Measurements from ENCODE around the gene CNTRL.
"Not testable (repeated sequence)": the region's sequence is repeated elsewhere in the genome, so short reads cannot be mapped to it uniquely, and the experiment has no call there.

CNTRL gene

GRCh38 chr9:121069396-121069795 is 5.4 kb upstream of the CNTRL start:
- no peak for DNase-seq (ENCODE audit: low spot score)
- FAIRE-seq = no peak

DNA sequence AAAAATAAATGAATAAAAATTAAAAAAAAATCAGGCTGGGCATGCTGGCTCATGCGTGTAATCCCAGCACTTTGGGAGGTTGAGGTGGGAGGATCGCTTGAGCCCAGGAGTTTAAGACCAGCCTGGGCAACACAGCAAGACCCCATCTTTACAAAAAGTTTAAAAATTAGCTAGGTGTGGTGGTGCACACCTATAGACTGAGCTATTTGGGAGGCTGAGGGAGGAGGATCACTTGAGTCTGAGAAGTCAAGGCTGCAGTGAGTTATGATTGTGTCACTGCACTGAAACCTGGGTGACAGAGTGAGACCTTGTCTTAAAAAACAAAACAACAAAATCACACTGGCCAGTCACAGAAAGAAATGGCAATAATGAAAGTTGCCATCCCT is 3.4 kb upstream of the CNTRL start:
- FAIRE-seq (no peak), DNase-seq (ENCODE audit: low spot score) (no peak)

DNA sequence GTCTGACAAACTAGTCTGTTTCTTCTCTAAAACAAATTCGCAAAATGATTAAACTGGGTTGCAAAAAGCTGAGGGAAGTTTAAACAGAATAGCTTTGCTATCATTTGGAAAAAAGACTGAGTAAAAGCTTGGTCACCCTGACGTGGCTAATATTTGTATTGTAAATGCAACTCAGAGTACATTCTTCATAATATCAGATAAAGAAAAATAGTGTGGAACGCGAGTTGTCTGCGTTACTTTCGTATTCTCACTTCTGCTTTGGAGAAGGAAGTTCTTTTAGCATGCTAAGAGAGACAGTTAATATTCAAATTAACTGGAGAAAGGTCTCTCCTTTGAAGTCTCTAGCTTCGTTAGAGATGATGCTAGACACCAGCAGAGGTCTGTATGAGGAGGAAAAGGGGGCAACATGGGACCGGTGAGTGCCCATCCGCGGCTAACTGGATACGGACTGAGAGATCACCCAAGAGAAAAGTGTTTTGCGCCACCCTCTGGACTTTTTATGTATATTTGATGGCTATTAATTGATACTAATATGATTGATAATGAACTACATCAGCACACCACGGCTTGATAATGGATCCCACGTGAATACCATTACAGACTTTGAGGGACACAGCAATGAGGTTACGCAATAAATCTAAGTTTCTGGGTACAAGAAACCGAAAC is 2.9 kb upstream of the CNTRL start:
- FAIRE-seq = no peak
- DNase-seq (ENCODE audit: low spot score) = no peak

GRCh38 chr9:121073038-121073437 is 1.7 kb upstream of the CNTRL start:
- DNase-seq (ENCODE audit: low spot score) (no peak), FAIRE-seq (no peak)

DNA sequence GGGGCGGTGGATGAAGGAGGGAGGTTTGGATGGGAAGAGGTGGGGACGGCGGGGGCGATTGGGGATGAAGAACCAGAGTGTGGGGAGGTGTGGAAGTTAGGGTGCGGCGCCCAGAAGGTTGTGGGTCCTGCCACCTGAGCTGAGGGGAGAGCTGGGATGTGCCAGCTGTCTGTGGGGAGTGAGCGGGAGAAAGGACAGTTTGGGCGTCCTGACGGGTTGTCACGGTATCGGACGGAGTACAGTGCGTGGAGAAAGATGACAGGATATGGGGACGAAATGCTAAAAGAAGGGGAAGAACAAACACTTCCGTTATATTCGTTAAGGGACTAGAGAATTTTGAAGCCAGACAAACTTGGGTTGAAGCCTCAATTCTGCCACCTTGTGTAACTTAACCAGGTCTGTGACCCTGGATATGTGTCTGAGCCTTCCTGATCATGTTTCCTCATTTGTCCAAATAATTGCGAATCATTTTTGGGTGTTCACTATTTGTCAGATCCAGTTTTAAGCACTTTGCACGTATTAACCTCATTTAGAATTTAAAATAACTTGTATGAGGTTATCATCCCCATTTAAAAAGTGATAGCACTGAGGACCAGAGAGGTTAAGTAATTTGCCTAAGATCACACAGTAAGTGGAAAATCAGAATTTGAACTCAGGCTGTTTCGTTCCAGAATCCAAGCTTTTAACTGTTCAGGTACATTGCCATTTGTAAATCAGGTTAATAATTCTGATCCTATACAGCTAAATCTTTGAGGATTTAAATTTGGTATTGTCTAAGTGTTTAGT is 689 bp downstream of the CNTRL start:
- FAIRE-seq (no peak), DNase-seq (ENCODE audit: low spot score) (peak; percentile 40)

DNA sequence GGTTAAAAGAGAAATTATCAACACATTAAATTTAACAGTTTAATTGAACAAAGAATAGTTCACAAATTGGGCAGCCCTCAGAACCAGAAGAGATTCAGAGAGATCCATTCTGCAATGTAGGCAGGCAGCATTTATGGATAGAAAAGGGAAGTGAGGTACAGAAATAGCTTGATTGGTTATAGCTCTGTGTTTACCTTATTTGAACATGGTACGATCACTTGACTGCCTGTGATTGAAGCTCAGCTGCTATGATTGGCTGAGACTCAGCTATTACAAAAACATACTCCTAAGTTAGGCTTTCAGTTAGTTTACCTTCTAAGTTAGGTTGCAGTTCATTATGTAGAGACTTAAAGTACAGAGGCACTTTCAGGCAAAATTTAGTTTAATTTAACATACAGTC is 7.3 kb downstream of the CNTRL start:
- DNase-seq (ENCODE audit: low spot score) = no peak
- no peak for FAIRE-seq

- no peak for FAIRE-seq
- DNase-seq (ENCODE audit: low spot score) = no peak
Measured at GRCh38 chr9:121085661-121086060, 10.9 kb downstream of the CNTRL start.

DNA sequence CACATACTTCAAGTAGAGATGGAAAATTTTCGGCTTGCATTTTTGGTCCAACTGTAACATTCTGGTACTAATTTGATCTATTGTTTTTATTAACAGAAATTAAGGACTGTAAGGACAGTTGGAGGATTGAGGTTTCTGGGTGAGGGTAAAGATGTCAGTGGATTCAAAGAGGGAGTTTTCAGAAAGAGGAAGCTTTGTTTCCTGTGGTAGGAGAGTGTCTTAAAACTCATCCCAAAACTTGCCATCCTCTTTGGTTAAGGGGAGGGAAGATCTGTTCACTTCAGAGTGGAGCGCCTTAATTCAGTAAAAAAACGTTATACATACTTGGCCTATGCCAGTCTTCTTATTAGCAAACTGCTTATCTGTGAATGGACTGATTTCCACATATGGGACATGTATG is 13.8 kb downstream of the CNTRL start:
- DNase-seq (ENCODE audit: low spot score) (peak; percentile 1), FAIRE-seq (no peak)

DNA sequence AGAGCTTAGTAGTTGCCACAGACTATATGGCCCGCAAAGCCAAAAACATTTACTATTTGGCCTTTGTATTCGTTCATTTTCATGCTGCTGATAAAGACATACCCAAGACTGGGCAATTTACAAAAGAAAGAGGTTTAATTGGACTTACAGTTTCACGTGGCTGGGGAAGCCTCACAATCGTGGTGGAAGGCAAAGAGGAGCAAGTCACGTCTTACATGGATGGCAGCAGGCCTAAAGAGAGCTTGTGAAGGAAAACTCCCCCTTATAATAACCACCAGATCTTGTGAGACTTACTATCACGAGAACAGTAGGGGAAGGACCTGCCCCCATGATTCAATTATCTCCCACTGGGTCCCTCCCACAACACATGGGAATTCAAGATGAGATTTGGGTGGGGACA is 16.0 kb downstream of the CNTRL start:
- not testable (repeated sequence) for DNase-seq (ENCODE audit: low spot score); FAIRE-seq

GRCh38 chr9:121095057-121095456 is 20.3 kb downstream of the CNTRL start:
- FAIRE-seq (no peak), DNase-seq (ENCODE audit: low spot score) (no peak)

- DNase-seq (ENCODE audit: low spot score) (no peak), FAIRE-seq (no peak)
Measured at GRCh38 chr9:121098567-121099198, 23.9 kb downstream of the CNTRL start.

GRCh38 chr9:121104054-121104453 is 29.3 kb downstream of the CNTRL start:
- FAIRE-seq; DNase-seq (ENCODE audit: low spot score): not testable (repeated sequence)

GRCh38 chr9:121105531-121105930 is 30.8 kb downstream of the CNTRL start:
- FAIRE-seq = no peak
- no peak for DNase-seq (ENCODE audit: low spot score)

GRCh38 chr9:121107029-121107428 is 32.3 kb downstream of the CNTRL start:
- DNase-seq (ENCODE audit: low spot score) = no peak
- no peak for FAIRE-seq

GRCh38 chr9:121107881-121108280 is 33.1 kb downstream of the CNTRL start:
- DNase-seq (ENCODE audit: low spot score) (no peak), FAIRE-seq (no peak)

DNA sequence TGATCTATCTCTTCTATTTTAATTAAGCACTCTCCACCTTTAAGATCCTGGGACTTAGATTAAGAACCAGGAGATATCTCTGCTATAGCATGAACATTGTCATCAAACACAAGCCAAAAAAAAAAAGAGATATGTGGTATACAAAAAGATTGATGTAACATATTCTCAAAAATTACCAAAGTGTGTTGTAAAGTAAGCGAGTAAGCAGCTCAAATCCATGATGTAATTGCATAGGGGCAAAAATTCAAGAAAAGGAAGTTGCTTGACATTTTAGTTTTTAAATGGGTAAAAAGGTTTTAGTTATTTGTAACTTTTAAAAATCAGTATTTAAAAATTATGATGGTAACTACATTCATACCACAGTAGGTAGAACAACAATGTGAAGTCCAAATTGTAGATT is 40.7 kb downstream of the CNTRL start:
- DNase-seq (ENCODE audit: low spot score) (no peak), FAIRE-seq (no peak)

DNA sequence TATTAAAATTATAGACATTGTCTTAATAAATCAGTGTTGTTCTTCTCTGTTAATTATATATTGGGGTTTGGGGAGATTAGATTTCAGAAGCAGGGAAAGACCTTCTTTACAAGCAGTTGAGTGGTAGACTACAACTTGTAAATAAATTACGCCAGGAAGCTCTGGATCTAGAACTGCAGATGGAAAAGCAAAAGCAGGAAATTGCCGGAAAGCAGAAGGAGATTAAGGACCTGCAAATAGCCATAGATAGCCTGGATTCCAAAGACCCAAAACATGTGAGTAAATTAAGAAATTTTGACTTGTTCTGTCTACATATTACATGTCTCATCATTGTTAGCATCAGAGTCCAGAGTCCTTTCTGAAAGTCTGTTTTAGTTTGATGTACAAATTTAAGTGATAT is 43.5 kb downstream of the CNTRL start:
- DNase-seq (ENCODE audit: low spot score) = no peak
- no peak for FAIRE-seq

- FAIRE-seq = no peak
Measured at GRCh38 chr9:121120386-121120785, 45.6 kb downstream of the CNTRL start.

GRCh38 chr9:121121582-121122087 is 46.9 kb downstream of the CNTRL start:
- DNase-seq (ENCODE audit: low spot score) (peak; percentile 91), FAIRE-seq (peak; percentile 96)

More at GRCh38 chr9:121120386-121120785, 45.6 kb downstream of the CNTRL start:
- no peak for DNase-seq (ENCODE audit: low spot score)

- no peak for FAIRE-seq
Measured at GRCh38 chr9:121122246-121123032, 47.7 kb downstream of the CNTRL start.

GRCh38 chr9:121123816-121124535 is 49.2 kb downstream of the CNTRL start:
- FAIRE-seq = no peak
- DNase-seq (ENCODE audit: low spot score) = no peak

More at GRCh38 chr9:121122246-121123032, 47.7 kb downstream of the CNTRL start:
- no peak for DNase-seq (ENCODE audit: low spot score)

Data from RCC 7860 (cell line).